GM23338 (cell line): ENCODE results near the gene SRXN1. TPM values are rescaled to one million over a fixed set of nuclear protein-coding genes. Genes with fewer than 3 reads are reported as not detected.
A peak's percentile ranks its signal among the peaks of the same experiment; 100 is the strongest.

Source experiments
- ATAC-seq: fragments of 200-7000 bp; cut with Tn5 transposase; 3 replicates; pipeline ENCODE4 v1.9.1; 2020
- DNase-seq: peaks from one replicate; pipeline ENCODE4 v3.0.0-alpha.2; 2015; ENCODE audit warnings: low spot score
- H2AFZ ChIP-seq: fragments of 200-600 bp; sonication (generic); 2 replicates; pipeline ENCODE4 v1.8.0; 2016; ENCODE audit warnings: antibody characterized with exemption, mild to moderate bottlenecking, moderate library complexity
- H3F3A ChIP-seq: fragments of 200-600 bp; sonication (generic); replicated peaks from 2 replicates; pipeline ENCODE4 v1.8.0; 2017; ENCODE audit warnings: antibody characterized with exemption, mixed run types, low read depth
- H3K27ac ChIP-seq: fragments of 200-600 bp; sonication (generic); 2 replicates; pipeline ENCODE4 v1.6.1; 2016; ENCODE audit warnings: low read depth
- H3K27me3 ChIP-seq: fragments of 200-600 bp; sonication (generic); 2 replicates; pipeline ENCODE4 v1.8.0; 2016; ENCODE audit warnings: mild to moderate bottlenecking, mixed run types, moderate library complexity; ENCODE audit not compliant: insufficient read depth
- H3K36me3 ChIP-seq: fragments of 200-600 bp; sonication (generic); 2 replicates; pipeline ENCODE4 v1.8.0; 2016; ENCODE audit warnings: mild to moderate bottlenecking; ENCODE audit not compliant: insufficient read depth
- H3K4me1 ChIP-seq: fragments of 200-600 bp; sonication (generic); 2 replicates; pipeline ENCODE4 v1.8.0; 2016; ENCODE audit warnings: mild to moderate bottlenecking, moderate library complexity; ENCODE audit not compliant: insufficient read depth
- H3K4me2 ChIP-seq: fragments of 200-600 bp; sonication (generic); 2 replicates; pipeline ENCODE4 v1.7.1; 2017; ENCODE audit warnings: mixed run types
- H3K4me3 ChIP-seq: fragments of 200-600 bp; sonication (generic); 2 replicates; pipeline ENCODE4 v1.6.1; 2016; ENCODE audit warnings: mixed run types
- H3K79me2 ChIP-seq: fragments of 200-600 bp; sonication (generic); replicated peaks from 2 replicates; pipeline ENCODE4 v1.8.0; 2017; ENCODE audit warnings: mild to moderate bottlenecking; ENCODE audit not compliant: insufficient read depth
- H3K9me2 ChIP-seq: fragments of 200-600 bp; sonication (generic); 2 replicates; pipeline ENCODE4 v1.8.0; 2017; ENCODE audit not compliant: insufficient read depth
- H4K20me1 ChIP-seq: fragments of 200-600 bp; sonication (generic); replicated peaks from 2 replicates; pipeline ENCODE4 v1.8.0; 2017; ENCODE audit warnings: mild to moderate bottlenecking; ENCODE audit not compliant: insufficient read depth
- H3K27ac Mint-ChIP-seq: 2 replicates; pipeline ENCODE4 v1.8.0; 2020; ENCODE audit warnings: inconsistent platforms, mild to moderate bottlenecking, moderate library complexity, mixed read lengths
- H3K27me3 Mint-ChIP-seq: 3 replicates; pipeline ENCODE4 v1.8.0; 2022; ENCODE audit warnings: low read depth, mild to moderate bottlenecking, moderate library complexity, mixed read lengths, inconsistent platforms; ENCODE audit not compliant: insufficient read depth, poor library complexity
- H3K36me3 Mint-ChIP-seq: 3 replicates; pipeline ENCODE4 v1.8.0; 2021; ENCODE audit warnings: low read depth, mild to moderate bottlenecking, inconsistent platforms, moderate library complexity, mixed read lengths
- H3K4me1 Mint-ChIP-seq: 3 replicates; pipeline ENCODE4 v1.8.0; 2020; ENCODE audit warnings: mild to moderate bottlenecking, inconsistent platforms, mixed read lengths
- H3K4me3 Mint-ChIP-seq: 3 replicates; pipeline ENCODE4 v1.8.0; 2021; ENCODE audit warnings: moderate library complexity, mild to moderate bottlenecking, inconsistent platforms, mixed read lengths
- H3K9me3 Mint-ChIP-seq: 3 replicates; pipeline ENCODE4 v1.8.0; 2020; ENCODE audit warnings: moderate library complexity, mild to moderate bottlenecking, inconsistent platforms, mixed read lengths
- CREB1 ChIP-seq: fragments of 250-450 bp; sonication (Bioruptor Pico); IDR thresholded peaks from 2 replicates; pipeline ENCODE4 v1.5.0; 2020; ENCODE audit warnings: low read depth, mild to moderate bottlenecking, moderate library complexity
- CTCF ChIP-seq, 2 experiments: fragments of 200-600 bp in 1 of 2; sonication (generic) in 1 of 2; conservative IDR thresholded peaks; 2 replicates each; pipeline versions ENCODE4 v1.5.1 to v1.6.1; 2016 to 2017; ENCODE audit warnings: antibody characterized with exemption in 2 of 2, low read depth in 2 of 2, mild to moderate bottlenecking in 2 of 2, moderate library complexity in 1 of 2
- ETS1 ChIP-seq: IDR thresholded peaks from 2 replicates; pipeline ENCODE4 v1.6.1; 2016; ENCODE audit warnings: antibody characterized with exemption
- EZH2 ChIP-seq: fragments of 200-600 bp; sonication (generic); IDR thresholded peaks from one replicate; pipeline ENCODE4 v1.8.0; 2017; ENCODE audit warnings: antibody characterized with exemption, mild to moderate bottlenecking, low read depth; ENCODE audit not compliant: unreplicated experiment
- EZH2phosphoT487 ChIP-seq: fragments of 200-600 bp; sonication (generic); IDR thresholded peaks from one replicate; pipeline ENCODE4 v1.8.1; 2018; ENCODE audit warnings: antibody characterized with exemption; ENCODE audit not compliant: unreplicated experiment
- NANOG ChIP-seq: IDR thresholded peaks from 2 replicates; pipeline ENCODE4 v1.6.1; 2016; ENCODE audit warnings: antibody characterized with exemption, borderline replicate concordance
- REST ChIP-seq: IDR thresholded peaks from one replicate; pipeline ENCODE4 v1.6.1; 2018; ENCODE audit warnings: antibody characterized with exemption; ENCODE audit not compliant: unreplicated experiment
- ZNF114 ChIP-seq: fragments of 250-450 bp; sonication (Bioruptor Pico); IDR thresholded peaks from 2 replicates; pipeline ENCODE4 v1.5.0; 2020; ENCODE audit warnings: mild to moderate bottlenecking, moderate library complexity
- ZNF331 ChIP-seq: fragments of 250-450 bp; sonication (Bioruptor Pico); IDR thresholded peaks from 2 replicates; pipeline ENCODE4 v1.5.0; 2020; ENCODE audit warnings: low read depth, mild to moderate bottlenecking, moderate library complexity
- polyA plus RNA-seq: library from polyadenylated mRNA; unstranded; fragments of >200 nt; fragmentation: Nextera tagmentation; extraction: Ambion mirVana; gene quantifications from 2 replicates; pipeline ENCODE4 v1.2.1, GENCODE V29; 2016
- total RNA-seq: library from RNA; depleted of rRNA; stranded (reverse); fragments of >200 nt; shearing (Covaris generic); gene quantifications from 2 replicates; pipeline ENCODE4 v1.2.3, GENCODE V29; 2014

Gene SRXN1
- total and polyA plus RNA-seq, 2 experiments from 2014 or later = 8.4 to 26.6 TPM

GRCh38 chr20:623704-624103 lies 29.3 kb downstream of the SRXN1 start:
- no peaks in the 10 kb centered on the region for H3F3A ChIP-seq
- 0 out of 2 replicates have a peak, but pooled peaks cover 3% of the 10 kb centered on the region for H3K4me1 ChIP-seq
- Mint-ChIP-seq H3K27ac (no peak overlapping the region), H3K36me3 (no peaks in the 10 kb centered on the region), H3K4me1 (peaks cover 15% of the 10 kb centered on the region), H3K4me3 (no peak overlapping the region), H3K27me3 (peaks cover 6% of the 10 kb centered on the region), H3K9me3 (0 out of 3 replicates have a peak, but pooled peaks cover under 1% of the 10 kb centered on the region)
- H2AFZ ChIP-seq = no peak overlapping the region
- no peaks in the 10 kb centered on the region for H3K36me3 ChIP-seq
- H3K4me3 ChIP-seq = no peak overlapping the region
- no peak for TF ChIP-seq CTCF (conservative IDR thresholded peaks at IDR 0.05; ENCODE audit: low read depth in 2 of 2)
- TF ChIP-seq CREB1 (CRISPR knock-in tag) = no peak
- TF ChIP-seq NANOG = no peak
- TF ChIP-seq EZH2 = no peak
- TF ChIP-seq ZNF331 (CRISPR knock-in tag) = no peak
- no peak for TF ChIP-seq REST
- TF ChIP-seq ETS1 = no peak
- TF ChIP-seq EZH2phosphoT487 = no peak
- no peaks in the 10 kb centered on the region; the same call in 1 of the 2 replicates for H4K20me1 ChIP-seq
- H3K79me2 ChIP-seq = no peaks in the 10 kb centered on the region
- no peak overlapping the region for H3K27ac ChIP-seq
- DNase-seq (no peak), ATAC-seq (no peak)
- H3K9me2 ChIP-seq = no peaks in the 10 kb centered on the region
- H3K27me3 ChIP-seq = no peaks in the 10 kb centered on the region
- no peak overlapping the region for H3K4me2 ChIP-seq

GRCh38 chr20:623021-623420 lies 30.0 kb downstream of the SRXN1 start:
- H3K27ac Mint-ChIP-seq = no peak overlapping the region
- no peaks in the 10 kb centered on the region for H3F3A ChIP-seq
- H3K27me3 ChIP-seq = no peaks in the 10 kb centered on the region
- no peak overlapping the region for H3K4me3 Mint-ChIP-seq
- no peaks in the 10 kb centered on the region for H3K79me2 ChIP-seq
- no peak overlapping the region for H3K4me3 ChIP-seq
- no peak overlapping the region for H3K27ac ChIP-seq
- H3K9me2 ChIP-seq = no peaks in the 10 kb centered on the region
- H3K4me1 ChIP-seq = 0 out of 2 replicates have a peak, but pooled peaks cover 3% of the 10 kb centered on the region
- H3K36me3 ChIP-seq = no peaks in the 10 kb centered on the region
- H4K20me1 ChIP-seq = no peaks in the 10 kb centered on the region; the same call in 1 of the 2 replicates
- DNase-seq = no peak
- TF ChIP-seq ZNF114 (CRISPR knock-in tag) (no peak), NANOG (no peak), ZNF331 (CRISPR knock-in tag) (no peak)
- H3K4me1 Mint-ChIP-seq = peaks cover 15% of the 10 kb centered on the region
- peak; percentile 38 for ATAC-seq
- H3K27me3 Mint-ChIP-seq = peaks cover 6% of the 10 kb centered on the region
- H2AFZ ChIP-seq = 0 out of 2 replicates have a peak overlapping the region, but pooled peaks have one; percentile 59
- H3K4me2 ChIP-seq = no peak overlapping the region
- H3K9me3 Mint-ChIP-seq = peaks cover 4% of the 10 kb centered on the region; the same call in 2 of the 3 replicates
- H3K36me3 Mint-ChIP-seq = no peaks in the 10 kb centered on the region; the same call in 2 of the 3 replicates
